HCEC 1CT (cell line): ENCODE results near the gene SLC2A2.

Experiments used
- DNase-seq: peaks from one replicate; pipeline ENCODE4 v3.0.0-alpha.2; 2017

The SLC2A2 gene

DNA sequence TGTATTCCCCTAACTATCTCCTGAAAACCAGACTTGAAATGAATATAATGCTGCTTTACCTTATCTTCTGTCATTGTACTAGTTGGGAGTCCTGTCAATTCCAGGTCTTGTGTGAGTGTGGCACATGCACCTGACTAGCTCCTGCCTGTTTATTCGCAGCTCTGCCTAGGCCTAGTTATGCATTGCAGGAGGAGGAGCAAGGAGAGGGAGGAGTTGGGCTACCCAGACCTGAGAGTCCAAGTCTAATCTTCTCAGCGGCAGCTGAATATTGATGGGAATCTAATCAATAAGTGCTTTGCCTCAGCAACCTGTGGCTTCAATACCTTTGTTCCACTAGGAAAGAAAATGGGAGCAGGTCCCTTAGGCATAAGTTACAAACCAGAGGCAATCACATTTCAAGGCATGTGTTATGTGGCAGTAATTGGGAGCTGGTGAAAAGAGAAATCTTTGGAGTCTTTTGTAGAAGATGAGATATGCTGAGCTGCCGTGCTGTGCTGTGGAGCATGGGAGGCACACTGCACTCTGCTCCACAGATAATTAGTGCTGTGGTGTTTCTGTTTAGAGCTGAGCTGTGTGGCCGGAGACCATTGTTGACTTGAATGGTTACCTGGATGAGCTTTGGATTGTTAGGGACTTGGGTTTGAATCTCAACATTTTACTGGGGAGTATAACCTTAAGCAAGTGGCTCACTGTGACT, at the start of gene SLC2A2:
Gene SLC2A2, minus strand, starts transcription at position 124 of the 697 bp plus-strand sequence. Its CDS starts 50 bp downstream, at position 74.
- no peak for DNase-seq

DNA sequence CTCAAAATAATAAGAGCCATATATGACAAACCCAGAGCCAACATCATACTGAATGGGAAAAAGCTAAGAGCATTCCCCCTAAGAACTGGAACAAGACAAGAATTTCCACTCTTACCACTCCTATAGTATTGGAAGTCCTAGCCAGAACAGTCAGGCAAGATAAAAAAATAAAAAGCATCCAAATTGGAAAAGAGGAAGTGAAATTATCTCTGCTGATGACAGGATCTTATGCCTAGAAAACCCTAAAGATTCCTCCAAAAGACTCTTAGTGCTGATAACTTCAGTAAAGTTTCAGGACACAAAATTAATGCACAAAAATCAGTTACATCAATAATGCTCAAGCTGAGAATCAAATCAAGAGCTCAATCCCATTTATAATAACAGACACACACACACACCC, 45.9 kb upstream of the SLC2A2 start:
- DNase-seq, result no peak

DNA sequence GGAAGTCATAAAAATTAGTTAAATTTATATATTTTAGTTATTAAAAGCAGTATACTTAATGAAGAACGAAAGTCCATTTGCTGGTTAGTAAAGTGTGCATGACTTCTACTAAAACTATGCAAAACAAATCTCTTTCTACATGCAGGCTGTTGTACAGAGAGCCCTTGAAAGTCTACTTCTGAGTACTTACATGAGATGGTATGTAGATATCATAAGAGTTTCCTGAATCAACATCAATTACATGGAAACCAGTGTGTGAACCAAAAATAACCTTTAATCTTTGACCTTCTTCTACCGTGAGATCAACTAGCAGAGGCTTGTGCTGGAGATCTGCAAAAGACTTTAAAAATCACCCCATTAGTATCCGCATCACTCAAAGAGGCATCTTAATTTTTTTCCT, 42.1 kb upstream of the SLC2A2 start:
- DNase-seq, result no peak

DNA sequence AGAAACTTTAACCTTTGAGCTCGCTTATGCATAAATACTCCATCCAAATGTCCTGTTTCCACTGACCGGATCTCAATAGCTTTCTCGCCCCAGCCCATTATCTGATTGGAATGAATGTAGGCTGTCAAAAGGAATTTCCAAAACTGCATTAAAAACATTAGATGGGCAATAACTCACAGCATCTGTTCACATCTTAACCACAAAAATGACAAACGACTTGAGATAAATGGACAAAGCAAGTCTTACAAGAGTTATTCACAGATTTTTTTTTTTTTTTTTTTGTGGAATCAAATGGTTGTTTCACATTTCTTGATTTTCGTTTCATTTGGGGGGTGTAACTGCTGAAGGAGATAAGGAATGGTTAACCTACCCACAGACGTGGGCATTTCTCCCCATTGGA, 39.7 kb upstream of the SLC2A2 start:
- no peak for DNase-seq

DNA sequence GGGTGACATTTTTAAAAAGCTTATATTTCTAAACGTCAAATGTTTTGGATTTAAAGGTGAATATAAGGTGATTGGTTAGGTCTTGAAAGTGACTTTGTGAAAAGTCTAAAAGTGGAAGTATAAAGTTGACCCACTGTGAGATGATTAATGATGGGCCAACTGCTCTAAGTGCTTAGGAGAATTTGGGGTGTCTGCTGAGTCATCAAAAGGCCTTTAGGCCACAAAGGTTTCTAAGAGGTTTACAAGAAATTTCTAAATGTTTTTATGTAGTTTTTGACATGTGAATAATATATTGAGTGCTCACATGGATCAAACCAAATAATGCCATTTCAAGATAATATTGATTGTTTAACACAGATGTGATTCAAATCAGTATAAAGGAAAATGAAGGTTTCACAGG, 39.2 kb upstream of the SLC2A2 start:
- DNase-seq, result no peak

DNA sequence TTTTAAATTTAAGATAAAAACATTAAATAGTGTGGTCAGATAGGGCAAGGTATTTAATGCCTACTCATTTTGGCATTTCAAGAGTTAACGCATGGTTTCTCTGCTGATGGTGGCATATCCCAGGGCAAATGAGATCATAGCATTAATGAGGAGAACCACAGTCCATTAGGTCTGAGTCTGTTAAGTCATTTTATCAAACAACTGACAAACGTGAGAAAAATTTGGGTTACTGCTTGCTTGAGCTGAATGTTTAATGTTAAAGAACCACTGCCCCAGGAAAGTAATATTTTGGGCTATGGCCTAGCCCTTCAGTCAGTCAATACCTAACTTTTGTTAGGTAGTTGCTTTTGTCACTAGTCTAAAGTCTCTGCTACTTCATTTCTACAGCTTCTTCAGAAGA, 37.9 kb upstream of the SLC2A2 start:
- DNase-seq, result no peak

DNA sequence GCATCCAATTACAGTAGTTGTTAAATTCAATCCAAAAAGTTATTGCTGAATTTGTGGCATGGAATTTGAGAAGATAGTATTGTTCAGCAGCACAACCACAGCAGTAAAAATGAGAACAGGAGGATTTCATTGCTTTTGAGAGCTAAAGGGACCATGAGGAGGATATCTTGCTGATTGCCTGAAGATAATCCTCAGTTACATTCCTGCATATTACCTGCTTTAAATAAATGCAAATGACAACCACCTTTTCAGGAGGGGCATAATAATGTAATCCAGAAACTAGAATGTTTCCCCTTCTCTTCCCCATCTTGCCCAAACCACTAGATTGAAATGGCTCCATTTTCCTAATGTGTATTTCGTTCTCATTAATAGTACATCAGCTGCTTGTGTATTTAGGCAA, 35.2 kb upstream of the SLC2A2 start:
- no peak for DNase-seq

DNA sequence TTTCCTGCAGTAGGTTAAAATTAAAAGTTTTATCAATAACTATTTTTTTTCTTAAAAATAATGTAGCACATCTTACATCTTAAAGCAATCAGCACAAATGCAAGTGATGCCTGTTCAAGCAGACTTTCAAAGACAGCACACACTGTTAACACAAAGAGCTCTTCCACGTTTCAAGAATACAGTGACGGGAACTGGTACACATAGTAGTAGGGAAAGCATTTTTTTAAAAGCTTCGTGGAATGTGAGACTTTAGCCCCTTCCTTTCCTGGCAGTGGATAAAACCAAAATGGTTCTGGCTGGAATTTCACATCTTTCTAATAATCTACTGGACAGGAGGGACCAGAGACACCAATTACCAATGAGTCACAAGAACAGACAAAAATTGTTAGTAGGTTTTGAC, 33.5 kb upstream of the SLC2A2 start:
- no peak for DNase-seq

DNA sequence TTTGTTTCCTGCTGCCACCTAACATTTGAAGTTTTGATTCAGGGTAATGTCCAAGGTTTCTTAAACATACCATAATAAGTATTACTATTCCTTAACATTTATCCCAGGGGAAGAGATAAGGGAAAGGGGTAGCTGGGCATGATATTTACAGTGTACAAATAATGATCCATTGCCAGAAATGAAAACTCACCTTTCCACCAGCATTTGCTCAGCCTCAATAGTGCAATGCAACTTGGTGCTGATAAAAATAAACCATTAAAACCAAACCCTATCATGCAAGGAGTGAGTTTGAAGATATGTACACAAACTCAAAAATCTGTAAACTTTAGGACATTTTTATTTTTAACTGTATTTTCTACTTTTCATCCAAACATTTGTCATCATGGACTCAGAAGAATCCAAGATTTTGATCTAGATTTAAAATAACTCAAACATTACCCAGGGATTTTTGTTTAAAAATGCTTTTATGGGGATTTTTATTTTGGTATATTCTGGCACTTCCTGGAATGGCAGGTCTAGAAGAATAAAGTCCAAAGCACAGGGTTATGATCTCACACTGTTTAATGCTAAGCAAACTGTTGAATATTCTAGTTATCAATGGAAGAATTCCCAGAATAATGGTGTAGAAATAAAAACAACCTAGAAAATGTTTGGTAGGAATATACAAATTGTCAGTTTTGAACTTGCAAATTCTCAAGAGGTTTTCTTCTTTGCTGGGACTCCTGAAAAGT, 32.5 kb upstream of the SLC2A2 start:
- no peak for DNase-seq

DNA sequence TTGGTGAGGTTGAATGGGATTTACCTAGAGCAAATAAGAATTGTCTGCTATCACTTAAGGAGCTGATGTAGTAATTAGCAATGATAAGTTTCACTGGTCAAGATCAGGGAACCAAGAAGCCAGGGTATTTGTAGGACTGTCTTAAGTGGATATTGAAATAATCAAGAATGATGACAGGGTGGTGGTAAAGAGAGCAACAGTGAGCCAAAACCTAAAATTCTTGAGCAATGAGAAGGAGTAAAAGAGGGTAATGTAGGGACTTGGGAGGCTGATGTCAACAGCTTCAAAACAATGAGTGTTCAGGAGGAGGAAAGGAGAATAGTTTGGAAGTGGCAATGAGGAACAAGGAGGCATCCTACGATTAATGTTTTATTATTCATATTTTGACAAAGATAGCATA, 31.5 kb upstream of the SLC2A2 start:
- DNase-seq, result peak; percentile 62

DNA sequence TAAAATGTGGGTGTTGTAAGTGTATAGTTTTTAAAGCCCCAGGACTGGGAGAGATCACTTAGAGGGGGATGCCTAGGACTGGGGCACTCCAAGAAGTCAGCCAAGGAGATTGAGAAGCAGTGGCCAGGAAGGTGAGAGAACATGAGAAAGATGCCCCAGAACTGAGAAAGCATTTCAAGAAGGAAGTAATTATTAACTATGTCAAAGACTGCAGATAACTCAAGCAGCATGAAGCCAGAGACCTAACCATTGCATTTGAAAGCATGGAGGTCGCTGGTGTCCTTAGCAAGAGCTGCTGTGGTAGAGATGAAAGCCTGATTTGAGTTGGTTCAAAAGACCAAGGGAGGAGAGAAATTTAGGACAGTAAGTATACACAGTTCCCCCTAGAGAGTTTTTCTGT, 30.6 kb upstream of the SLC2A2 start:
- no peak for DNase-seq

DNA sequence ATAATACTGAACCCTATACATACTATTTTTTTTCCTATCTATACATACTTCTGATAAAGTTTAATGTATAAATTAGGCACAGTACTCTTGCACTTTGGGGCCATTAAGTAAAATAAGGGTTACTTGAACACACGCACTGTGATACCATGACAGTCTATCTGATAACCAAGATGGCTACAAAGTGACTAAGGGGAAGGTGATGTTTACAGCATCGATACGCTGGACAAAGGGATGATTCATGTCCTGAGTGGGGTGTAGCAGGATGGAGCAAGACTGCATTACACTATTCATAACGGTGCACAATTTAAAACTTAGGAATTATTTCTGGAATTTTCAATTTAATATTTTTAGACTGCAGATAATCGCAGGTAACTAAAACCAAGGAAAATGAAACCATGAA, 30.0 kb upstream of the SLC2A2 start:
- DNase-seq, result peak; percentile 81

DNA sequence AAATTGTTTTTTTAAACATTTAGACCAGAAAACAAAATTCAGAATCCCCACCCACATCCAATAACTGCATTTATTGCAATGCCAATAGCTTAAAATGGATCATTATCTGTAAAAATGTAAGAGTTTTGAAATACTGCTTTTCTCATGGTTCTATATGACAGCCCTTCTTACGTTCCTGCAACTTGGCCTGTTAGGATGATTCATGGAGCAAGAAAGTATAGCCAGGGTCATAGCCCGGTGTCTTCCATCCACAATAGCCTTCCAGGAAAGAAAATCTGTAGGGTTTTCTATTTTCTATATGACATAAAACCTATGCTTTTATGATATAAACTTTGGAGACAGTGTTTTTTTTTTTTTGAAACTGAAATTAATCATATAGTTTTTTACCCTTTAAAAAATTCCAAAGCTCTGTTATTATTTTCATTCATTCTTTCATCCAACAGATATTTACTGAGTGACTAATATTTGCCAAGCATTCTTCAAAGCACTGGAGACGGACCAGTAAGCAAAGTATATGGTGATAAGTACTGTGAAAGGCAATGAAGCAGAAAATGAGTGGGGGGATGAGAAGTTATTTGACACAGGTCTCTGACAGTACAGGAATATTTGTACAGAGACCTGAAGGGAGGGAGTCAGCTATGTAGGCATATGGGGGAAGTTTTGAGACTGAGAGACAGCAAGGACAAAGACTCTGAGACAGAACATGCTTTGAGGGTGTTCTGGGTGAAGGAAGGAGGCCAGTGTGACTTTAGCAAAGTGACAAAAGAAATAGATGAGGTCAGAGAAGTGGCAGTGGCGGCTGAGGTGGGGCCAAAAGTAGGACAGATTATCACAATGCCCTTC, 29.0 kb upstream of the SLC2A2 start:
- DNase-seq, result peak; percentile 66

DNA sequence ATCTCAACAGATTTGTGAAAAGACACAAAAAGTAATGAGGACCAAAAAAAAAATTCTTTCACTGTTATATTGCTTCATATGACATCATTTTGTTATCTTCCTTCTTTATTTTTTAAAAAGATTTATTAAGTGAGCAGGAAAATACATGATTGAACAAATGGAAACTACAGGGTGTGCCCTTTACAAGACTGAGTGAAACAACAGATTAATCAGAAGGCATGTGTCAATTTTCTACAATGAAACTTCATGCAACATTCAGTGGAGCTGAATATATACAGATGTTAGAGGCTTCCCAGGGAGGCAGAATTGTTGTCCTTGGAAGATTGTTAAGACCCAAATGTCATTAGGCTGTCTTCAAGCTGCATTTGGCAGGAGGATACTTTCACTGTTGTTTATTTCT, 28.4 kb upstream of the SLC2A2 start:
- DNase-seq, result no peak

DNA sequence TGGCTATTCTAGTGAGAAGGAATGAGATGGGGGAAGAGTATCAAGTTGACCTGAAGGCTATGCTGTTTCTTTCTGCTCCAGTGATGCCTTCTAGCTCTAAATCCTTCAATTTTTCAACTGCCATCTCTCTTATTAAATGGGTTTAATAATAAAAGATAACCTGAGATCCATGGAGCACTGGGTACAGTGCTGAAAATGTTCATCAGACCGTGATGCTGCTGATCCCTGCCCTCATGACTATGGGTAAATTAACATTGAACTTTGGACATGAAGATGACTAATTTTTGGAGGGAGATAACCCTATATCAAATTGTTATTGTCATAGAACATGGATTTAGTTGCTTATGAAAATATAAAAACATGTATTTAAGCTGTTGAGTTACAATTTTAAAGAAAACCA, 27.7 kb upstream of the SLC2A2 start:
- no peak for DNase-seq

DNA sequence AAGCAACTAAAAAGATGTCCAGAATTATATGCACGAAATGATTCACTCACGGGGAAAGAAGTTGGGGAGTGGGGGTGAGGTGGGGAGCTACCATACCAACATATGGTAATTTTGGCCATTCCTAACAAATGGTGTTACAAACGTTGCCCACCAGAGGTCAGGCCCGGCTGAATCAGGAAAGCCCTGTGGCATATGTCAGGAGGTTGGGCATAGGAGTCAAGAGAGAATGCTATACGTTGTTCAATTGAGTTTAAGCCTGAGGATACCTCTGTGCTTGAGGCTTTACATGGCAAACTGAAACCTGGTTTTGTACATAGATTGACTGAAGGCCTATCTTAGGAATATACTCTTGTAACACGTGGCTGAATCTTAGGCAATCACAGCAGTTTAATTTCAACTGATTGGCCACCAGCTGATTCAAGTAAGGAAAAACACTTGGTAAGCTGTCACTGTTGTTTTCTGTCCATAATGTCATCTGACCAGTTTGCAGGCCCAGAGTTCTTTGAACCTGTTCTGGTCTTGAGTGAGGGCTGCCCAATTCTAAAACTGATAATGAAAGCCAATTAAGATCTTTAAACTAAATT, 23.4 kb upstream of the SLC2A2 start:
- peak; percentile 72 for DNase-seq

DNA sequence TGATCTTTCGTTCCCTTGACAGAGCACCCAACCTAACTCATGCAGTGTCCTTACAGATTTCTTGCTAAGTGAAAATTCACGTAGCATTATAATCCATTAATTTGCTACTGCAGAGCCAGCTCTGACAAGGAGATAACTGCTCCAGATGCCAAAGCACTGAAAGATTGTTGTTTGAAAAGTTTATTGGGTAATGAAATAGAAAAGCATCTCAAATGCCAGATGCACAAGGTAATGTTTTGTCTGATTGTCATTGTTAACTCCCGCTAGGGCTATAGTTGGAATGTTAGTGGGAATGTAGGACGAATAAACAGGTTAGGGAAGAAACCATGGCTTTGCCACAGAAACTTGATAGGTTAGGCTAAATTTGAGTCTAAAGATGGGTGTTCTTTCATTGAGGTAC, 20.2 kb upstream of the SLC2A2 start:
- no peak for DNase-seq

DNA sequence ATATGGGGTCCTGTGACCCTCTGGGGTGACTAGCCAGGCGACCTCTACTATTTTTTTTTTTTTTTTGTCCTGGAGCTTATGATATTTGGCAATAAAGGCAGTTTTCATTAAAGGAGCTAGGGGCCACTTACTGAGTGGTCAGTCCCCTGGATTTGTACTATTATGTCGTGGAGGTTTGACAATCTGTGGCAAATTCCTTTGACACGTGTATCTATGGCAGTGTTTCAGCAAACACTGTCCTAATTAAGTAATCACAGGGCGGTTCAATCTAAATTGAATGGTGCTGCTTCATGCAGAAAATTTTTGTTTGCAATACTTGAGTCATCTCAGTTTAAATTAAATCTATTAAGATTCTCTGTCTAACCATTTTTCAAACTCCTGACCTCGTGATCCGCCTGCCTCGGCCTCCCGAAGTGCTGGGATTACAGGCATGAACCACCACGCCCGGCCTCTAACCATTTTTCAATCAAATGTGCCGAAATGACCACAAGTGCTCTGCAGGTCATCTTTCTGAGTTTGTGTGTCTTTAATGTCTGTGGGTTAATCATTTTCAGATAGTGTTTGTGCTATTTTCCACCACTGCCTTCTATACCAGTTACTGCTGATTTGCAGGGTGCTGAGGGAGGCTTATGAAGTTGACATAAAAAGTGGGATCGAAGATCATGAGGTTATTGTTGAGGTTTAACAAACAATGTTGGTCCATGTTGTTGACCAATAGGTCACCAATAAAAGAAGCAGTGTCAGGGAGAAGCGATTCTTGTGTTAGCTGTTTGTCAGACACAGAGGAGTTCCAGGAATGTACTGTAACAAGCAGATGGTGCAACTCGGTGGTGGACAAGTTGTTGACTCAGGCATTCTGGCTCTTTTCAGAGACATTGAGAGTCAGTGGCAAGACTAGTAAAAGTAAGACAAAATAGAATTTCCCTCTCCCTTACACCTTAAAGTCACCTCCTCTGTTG, 18.6 kb upstream of the SLC2A2 start:
- peak; percentile 87 for DNase-seq

DNA sequence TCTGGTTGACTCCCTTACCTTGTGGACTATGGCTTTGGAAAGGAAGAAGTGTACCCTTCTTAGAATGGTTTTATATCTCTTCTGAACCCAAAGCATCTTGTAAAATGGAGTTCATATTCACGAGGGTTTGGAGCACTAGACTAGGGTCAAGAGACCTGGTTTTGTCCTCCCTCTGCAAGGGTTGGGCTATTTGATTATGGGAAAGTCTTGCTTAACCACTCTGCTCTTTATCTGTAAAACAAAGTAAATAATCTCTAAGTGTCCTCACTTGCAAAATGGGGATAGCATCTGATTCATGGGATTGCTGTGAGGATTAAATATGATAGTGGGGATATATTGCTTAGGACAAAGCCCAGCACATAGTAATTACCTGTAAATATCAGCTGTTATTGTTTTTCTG, 17.9 kb upstream of the SLC2A2 start:
- no peak for DNase-seq

DNA sequence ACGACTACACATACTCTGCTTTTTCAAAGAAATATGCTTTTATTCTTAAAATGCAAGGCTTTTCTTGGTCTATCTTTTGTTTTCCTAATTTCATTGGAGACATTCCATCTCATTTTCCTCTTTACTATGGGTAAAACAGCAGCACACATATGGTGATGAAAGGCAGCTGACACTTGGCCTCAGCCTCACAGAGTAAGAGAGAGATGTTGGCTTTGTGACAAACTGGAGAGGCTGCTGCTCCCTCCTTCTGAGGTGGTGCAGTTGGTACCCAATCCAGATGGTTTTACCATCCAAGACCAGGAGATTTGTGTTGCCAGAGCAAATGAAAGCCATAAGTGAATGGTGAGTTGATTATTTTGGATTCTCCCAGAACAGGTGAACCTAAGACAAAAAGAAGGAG, 13.2 kb upstream of the SLC2A2 start:
- DNase-seq, result no peak

DNA sequence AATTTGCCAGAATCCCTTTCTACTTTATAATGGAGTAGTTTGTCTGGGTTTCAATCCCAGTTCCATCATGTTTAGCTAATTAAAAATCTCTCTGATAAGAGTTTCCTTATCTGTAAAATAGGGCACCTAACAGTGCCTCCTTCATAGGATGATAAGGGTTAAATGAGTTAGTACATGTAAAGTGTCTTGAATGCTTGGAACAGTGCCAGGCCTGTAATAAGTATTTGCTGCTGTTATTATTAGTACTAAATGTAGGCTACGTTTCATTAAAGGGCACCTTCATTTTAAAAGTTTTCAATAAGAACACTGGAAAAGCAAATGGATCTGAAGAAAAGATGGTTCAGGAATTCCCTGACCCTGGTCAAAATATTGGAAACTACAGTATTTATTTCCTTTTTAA, 11.8 kb upstream of the SLC2A2 start:
- no peak for DNase-seq

DNA sequence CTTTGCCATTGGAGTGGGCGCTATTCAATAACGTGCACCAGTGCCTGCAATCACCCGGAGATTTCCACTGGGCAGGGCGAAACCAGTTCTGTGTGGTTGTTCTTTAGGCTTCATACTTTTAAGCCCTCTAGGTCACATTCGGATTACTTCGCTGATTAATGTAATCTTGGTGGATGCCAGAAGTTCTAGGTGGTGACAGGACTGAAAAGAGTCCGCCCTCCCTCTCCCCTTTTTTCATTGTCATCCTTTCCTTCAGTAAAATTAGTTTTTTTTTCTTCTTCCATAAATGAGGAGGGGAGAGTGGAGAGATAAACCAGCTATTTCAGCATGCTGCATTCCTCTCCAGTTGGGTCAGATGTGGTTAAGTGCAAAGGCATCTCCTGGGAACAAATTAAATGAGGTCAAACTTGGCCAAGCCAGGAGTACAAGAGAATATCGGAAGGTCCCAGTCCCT, 2.3 kb upstream of the SLC2A2 start:
- peak; percentile 90 for DNase-seq
